Transverse colon (tissue), 4 donors: ENCODE measurements around the gene ZNF207. TPM values are rescaled to one million over a fixed set of nuclear protein-coding genes. Genes with fewer than 3 reads are reported as not detected.

ENCODE experiments used
- DNase-seq: peaks from one replicate; pipeline ENCODE4 v3.0.0-alpha.2; 2019
- H3K27ac ChIP-seq, 4 donors: fragments of 200-600 bp; sonication (generic); 2 replicates each; pipeline ENCODE4 v1.5.1; 2016 to 2018; ENCODE audit warnings: inconsistent platforms in 4 of 4
- H3K27me3 ChIP-seq: fragments of 200-600 bp; sonication (generic); 2 replicates; pipeline ENCODE4 v1.5.1; 2017; ENCODE audit warnings: inconsistent platforms
- H3K36me3 ChIP-seq, 4 donors: fragments of 200-600 bp; sonication (generic); 2 replicates each; pipeline ENCODE4 v1.5.1; 2017 to 2019; ENCODE audit warnings: inconsistent platforms in 4 of 4
- H3K4me1 ChIP-seq, 4 donors: fragments of 200-600 bp; sonication (generic); 2 replicates each; pipeline ENCODE4 v1.5.1; 2017 to 2020; ENCODE audit warnings: inconsistent platforms in 4 of 4
- H3K4me3 ChIP-seq, 4 donors: fragments of 200-600 bp; sonication (generic); 1 replicate in 1 of 4; 2 replicates in 3 of 4; pipeline versions ENCODE4 v1.5.1 to v1.6.1; 2017 to 2019; ENCODE audit warnings: inconsistent platforms in 4 of 4
- H3K9me3 ChIP-seq, 2 donors: fragments of 200-600 bp; sonication (generic); 2 replicates each; pipeline ENCODE4 v1.5.1; 2017 to 2019; ENCODE audit warnings: inconsistent platforms in 2 of 2
- CTCF ChIP-seq, 5 experiments: fragments of 200-600 bp in 3 of 5; fragments of 450-650 bp in 2 of 5; sonication (generic) in 3 of 5; IDR thresholded peaks; 1 replicate in 2 of 5; 2 replicates in 3 of 5; pipeline ENCODE4 v1.5.1; 2016 to 2017; ENCODE audit warnings: antibody characterized with exemption in 5 of 5, inconsistent platforms in 3 of 5, mild to moderate bottlenecking in 2 of 5, moderate library complexity in 1 of 5
- EP300 ChIP-seq: sonication (generic); formaldehyde crosslinking; IDR thresholded peaks from one replicate; pipeline ENCODE4 v1.6.1; 2017; ENCODE audit warnings: antibody characterized with exemption, low read depth
- POLR2A ChIP-seq: fragments of 450-650 bp; IDR thresholded peaks from one replicate; pipeline ENCODE4 v1.6.1; 2016; ENCODE audit warnings: antibody characterized with exemption, mild to moderate bottlenecking, moderate library complexity
- POLR2AphosphoS5 ChIP-seq, 3 donors: sonication (generic); formaldehyde crosslinking; IDR thresholded peaks; one replicate each; pipeline ENCODE4 v1.6.1; 2016; ENCODE audit warnings: antibody characterized with exemption in 3 of 3
- WGBS, 2 donors: methylation state at CpG; one replicate each; pipeline ENCODE4 v1.1.5; 2018; ENCODE audit warnings: low coverage in 1 of 2; 5-methylcytosine and 5-hydroxymethylcytosine counted together
- in situ Hi-C, 4 donors: fragments of 200-750 bp; cut with MboI; loops; one replicate each; pipeline versions ENCODE4 v1.15.0 to v1.15.1; 2017; ENCODE audit warnings: low sequenced_read_pairs in 3 of 4, low pct_ligation_motif_present in 1 of 4, low pct_unique_long_range_greater_than_20kb in 1 of 4
- intact Hi-C: fragments of 100-400 bp; cut with DNase I; formaldehyde crosslinking; loops from one replicate; pipeline ENCODE4 v1.15.1; 2023; ENCODE audit warnings: low total_unique reads
- total RNA-seq, 4 donors: library from RNA; depleted of rRNA; stranded (reverse); fragments of >200 nt; gene quantifications; one replicate each; pipeline ENCODE4 v1.1.0, GENCODE V29; 2016

ZNF207 gene
- total RNA-seq, 4 donors from 2014 or later, result 78.9 to 203 (median 139) TPM

GRCh38 chr17:32342603-32343325 is 7.2 kb upstream of the ZNF207 start:
- Histone ChIP-seq H3K4me3 (peak overlapping the region in 3 of 4 donors; percentile 59 to 81 (median 70)), H3K36me3 (no peaks in the 10 kb centered on the region), H3K27me3 (no peaks in the 10 kb centered on the region), H3K27ac (peak overlapping the region; percentile 87 to 89 (median 88)), H3K9me3 (no peaks in the 10 kb centered on the region), H3K4me1 (peaks cover 4 to 17% (median 11%) of the 10 kb centered on the region in 4 donors)
- in situ Hi-C loops (no loop called here), intact Hi-C loops (no loop called here)
- 71 to 84% methylated on average over 10 to 14 of the region's 14 CpGs for WGBS, 2 donors
- TF ChIP-seq POLR2A, result no peak
- TF ChIP-seq EP300, result no peak
- no peak for TF ChIP-seq POLR2AphosphoS5 (IDR thresholded peaks at IDR 0.05)
- TF ChIP-seq CTCF (IDR thresholded peaks at IDR 0.05), result no peak
- DNase-seq, result no peak

- WGBS, 2 donors, result 83 to 87% methylated on average over 7 to 11 of the region's 11 CpGs
- Histone ChIP-seq H3K4me1 (peaks cover 3 to 28% (median 18%) of the 10 kb centered on the region in 4 donors), H3K9me3 (no peaks in the 10 kb centered on the region), H3K4me3 (no peak overlapping the region), H3K27me3 (no peaks in the 10 kb centered on the region), H3K36me3 (no peaks in the 10 kb centered on the region), H3K27ac (no peak overlapping the region)
- no peak for DNase-seq
- in situ Hi-C loops (no loop called here), intact Hi-C loops (no loop called here)
- TF ChIP-seq CTCF (IDR thresholded peaks at IDR 0.05) (no peak), POLR2A (no peak), POLR2AphosphoS5 (IDR thresholded peaks at IDR 0.05) (no peak), EP300 (no peak)
These were observed 3.9 kb upstream of the ZNF207 start for GRCh38 chr17:32345951-32346600.

GRCh38 chr17:32348483-32348800 is 1.5 kb upstream of the ZNF207 start:
- no peak for DNase-seq
- Histone ChIP-seq H3K36me3 (peaks cover 0 to 17% (median 2%) of the 10 kb centered on the region in 4 donors), H3K4me1 (peaks cover 13 to 36% (median 25%) of the 10 kb centered on the region in 4 donors), H3K4me3 (no peak overlapping the region), H3K9me3 (no peaks in the 10 kb centered on the region), H3K27ac (no peak overlapping the region), H3K27me3 (no peaks in the 10 kb centered on the region)
- no peak for TF ChIP-seq POLR2AphosphoS5 (IDR thresholded peaks at IDR 0.05)
- TF ChIP-seq POLR2A, result no peak
- TF ChIP-seq CTCF (IDR thresholded peaks at IDR 0.05), result no peak
- TF ChIP-seq EP300, result no peak
- in situ Hi-C loops, result no loop called here
- intact Hi-C loops, result no loop called here
- 87 to 100% methylated on average over 1 to 2 of the region's 2 CpGs for WGBS, 2 donors

- H3K27me3 ChIP-seq, result no peaks in the 10 kb centered on the region
- peak overlapping the region; percentile 96 to 99 (median 98) for H3K27ac ChIP-seq
- intact Hi-C loops, result no loop called here
- H3K4me1 ChIP-seq, result peaks cover 19 to 46% (median 33%) of the 10 kb centered on the region in 4 donors
- peaks cover 0 to 24% (median 5%) of the 10 kb centered on the region in 4 donors for H3K36me3 ChIP-seq
- peak; percentile 27 for DNase-seq
- WGBS, 2 donors, result 10 to 42% methylated on average over 6 to 15 of the region's 15 CpGs
- peak overlapping the region; percentile 26 to 95 (median 82) for H3K4me3 ChIP-seq
- in situ Hi-C loops, result no loop called here
- TF ChIP-seq POLR2A (no peak), CTCF (IDR thresholded peaks at IDR 0.05) (no peak), POLR2AphosphoS5 (IDR thresholded peaks at IDR 0.05) (no peak), EP300 (no peak)
- H3K9me3 ChIP-seq, result no peaks in the 10 kb centered on the region
These were observed 479 bp upstream of the ZNF207 start for GRCh38 chr17:32349503-32349853.
